ENCODE results near the gene E2F1.

E2F1 gene

GRCh38 chr20:33675136-33675959, 10.8 kb downstream of the E2F1 start:
- no peak for TF ChIP-seq CTCF (conservative IDR thresholded peaks at IDR 0.05; ENCODE audit: low read depth)
- H3K27ac ChIP-seq, result peak overlapping the region; percentile 84
- ChIA-PET POLR2A (ENCODE audit: low non-redundant PET) (interaction anchor here (1.0 kb wide), 1 partner anchor 44 kb away, joined by 3 read pairs; the partner anchor contains the start of gene PXMP4), CTCF (interaction anchor here (0.6 to 0.9 kb wide), 2 partner anchors 8 to 230 kb away, joined by 3 to 5 read pairs; partner anchors contain the start of gene ACTL10)
- no peak for DNase-seq (ENCODE audit: low spot score)

GRCh38 chr20:33674294-33675135, 11.7 kb downstream of the E2F1 start, which contains the start of gene NECAB3:
TSS of gene NECAB3 (minus strand) at chr20:33674428. CDS start at chr20:33674352, 76 bp downstream.
- CTCF ChIA-PET, result interaction anchor here (0.6 kb wide), 1 partner anchor 230 kb away, joined by 3 read pairs; no protein-coding TSS in a partner anchor
- peak within 1 kb of the TSS; percentile 84 for H3K27ac ChIP-seq
- DNase-seq (ENCODE audit: low spot score), result peak; percentile 91
- POLR2A ChIA-PET (ENCODE audit: low non-redundant PET), result interaction anchor here (1.0 kb wide), 1 partner anchor 45 kb away, joined by 3 read pairs; the partner anchor contains the start of gene PXMP4
- no peak for TF ChIP-seq CTCF (conservative IDR thresholded peaks at IDR 0.05; ENCODE audit: low read depth)

GRCh38 chr20:33673410-33674293, 12.5 kb downstream of the E2F1 start:
- DNase-seq (ENCODE audit: low spot score), result peak; percentile 70
- ChIA-PET CTCF (no interaction called here), POLR2A (ENCODE audit: low non-redundant PET) (no interaction called here)
- H3K27ac ChIP-seq, result peak overlapping the region; percentile 84
- TF ChIP-seq CTCF (conservative IDR thresholded peaks at IDR 0.05; ENCODE audit: low read depth), result no peak

- H3K27ac ChIP-seq, result peak overlapping the region; percentile 84
- ChIA-PET POLR2A (ENCODE audit: low non-redundant PET) (no interaction called here), CTCF (interaction anchor here (0.8 kb wide), 1 partner anchor 456 kb away, joined by 5 read pairs; no protein-coding TSS in a partner anchor)
- TF ChIP-seq CTCF (conservative IDR thresholded peaks at IDR 0.05; ENCODE audit: low read depth), result no peak
- no peak for DNase-seq (ENCODE audit: low spot score)
These were observed 13.1 kb downstream of the E2F1 start for GRCh38 chr20:33673114-33673409.

- DNase-seq (ENCODE audit: low spot score), result no peak
- ChIA-PET CTCF (interaction anchor here (0.6 to 0.8 kb wide), 2 partner anchors 13 to 457 kb away, joined by 3 to 5 read pairs; no protein-coding TSS in a partner anchor), POLR2A (ENCODE audit: low non-redundant PET) (interaction anchor here (0.7 kb wide), 1 partner anchor 9 kb away, joined by 3 read pairs; no protein-coding TSS in a partner anchor)
- H3K27ac ChIP-seq, result peak overlapping the region; percentile 84
- no peak for TF ChIP-seq CTCF (conservative IDR thresholded peaks at IDR 0.05; ENCODE audit: low read depth)
These were observed 13.6 kb downstream of the E2F1 start for GRCh38 chr20:33672426-33673113.

Data from RWPE1 (cell line).